HG03108 (cell line): ENCODE measurements around the gene PTAR1.
"Not testable (repeated sequence)": the region's sequence is repeated elsewhere in the genome, so short reads cannot be mapped to it uniquely, and the experiment has no call there.

ENCODE experiments used
- ATAC-seq: cut with Tn5 transposase; IDR thresholded peaks from one replicate; pipeline ENCODE4 v1.9.1; 2021; ENCODE audit warnings: moderate library complexity; ENCODE audit not compliant: unreplicated experiment

Gene PTAR1, protein sequence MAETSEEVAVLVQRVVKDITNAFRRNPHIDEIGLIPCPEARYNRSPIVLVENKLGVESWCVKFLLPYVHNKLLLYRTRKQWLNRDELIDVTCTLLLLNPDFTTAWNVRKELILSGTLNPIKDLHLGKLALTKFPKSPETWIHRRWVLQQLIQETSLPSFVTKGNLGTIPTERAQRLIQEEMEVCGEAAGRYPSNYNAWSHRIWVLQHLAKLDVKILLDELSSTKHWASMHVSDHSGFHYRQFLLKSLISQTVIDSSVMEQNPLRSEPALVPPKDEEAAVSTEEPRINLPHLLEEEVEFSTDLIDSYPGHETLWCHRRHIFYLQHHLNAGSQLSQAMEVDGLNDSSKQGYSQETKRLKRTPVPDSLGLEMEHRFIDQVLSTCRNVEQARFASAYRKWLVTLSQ

DNA sequence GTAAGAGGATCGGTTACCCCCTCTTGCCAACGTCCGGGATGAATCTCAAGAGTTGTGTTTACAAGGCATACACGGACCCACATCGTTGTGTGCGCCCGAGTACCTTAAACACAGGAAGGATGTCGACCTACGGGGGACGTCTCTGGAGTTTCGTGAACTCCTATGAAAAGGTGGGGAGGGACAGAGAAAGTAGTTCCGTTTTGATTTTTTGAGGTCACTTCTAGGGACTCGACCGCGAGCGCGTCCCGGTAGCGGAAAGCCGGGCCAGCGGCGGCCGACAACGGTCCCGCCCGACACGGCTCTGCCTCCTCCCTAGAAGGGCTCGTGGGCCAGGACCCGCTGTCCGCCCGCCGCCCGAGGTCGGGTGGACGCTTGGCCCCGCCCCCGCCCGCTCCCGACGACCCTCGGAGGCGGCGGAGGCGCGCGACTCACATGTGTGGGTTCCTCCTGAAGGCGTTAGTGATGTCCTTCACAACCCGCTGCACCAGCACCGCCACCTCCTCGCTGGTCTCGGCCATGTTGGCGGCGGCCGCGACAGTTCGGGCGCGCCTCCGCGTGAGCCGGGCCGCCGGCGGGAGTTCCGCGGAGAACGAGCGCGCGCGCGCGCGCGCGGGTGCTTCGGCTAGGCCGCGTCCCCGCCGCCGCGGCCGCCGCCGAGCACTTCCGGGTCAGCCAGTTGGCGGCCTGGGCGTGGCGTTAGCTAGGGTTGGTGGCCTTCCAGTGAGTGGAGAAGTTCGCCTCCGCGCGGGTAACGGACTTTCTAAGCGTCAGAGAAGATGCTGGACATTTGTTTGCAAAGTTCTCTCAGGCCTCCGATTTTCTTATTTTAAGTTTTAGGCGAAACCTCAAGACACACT lies at the start of gene PTAR1:
Gene PTAR1 (minus strand): TSS at position 591 of the 857 bp plus-strand sequence. CDS start 73 bp downstream, at position 518.
- ATAC-seq, result peak; percentile 87

DNA sequence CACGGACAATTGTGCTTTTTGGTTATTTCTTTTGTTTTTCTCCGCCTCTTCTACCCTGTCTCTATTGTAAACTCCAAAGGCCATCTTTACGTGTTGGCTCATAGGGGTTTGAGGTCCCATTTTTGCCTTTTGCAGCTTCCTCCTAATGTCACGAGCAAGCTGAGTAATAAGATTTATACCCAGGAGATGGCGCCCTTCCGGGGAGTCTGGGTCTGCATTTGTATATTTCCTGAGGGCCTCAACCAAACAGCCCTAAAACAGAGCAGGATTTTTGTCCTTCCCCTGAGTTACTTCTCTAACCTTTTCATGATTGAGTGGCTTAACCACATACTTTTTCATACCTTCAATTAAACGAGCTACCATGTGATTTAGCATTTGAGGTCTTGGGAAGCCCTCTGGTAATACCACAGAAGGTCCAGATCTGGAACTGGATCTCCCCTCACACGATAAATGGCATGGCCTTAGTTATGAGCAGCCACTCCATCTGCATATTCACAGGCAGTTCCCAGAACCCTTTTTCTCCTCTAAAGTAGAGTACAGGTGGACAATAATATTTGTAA lies 49.6 kb upstream of the PTAR1 start:
- no peak for ATAC-seq

DNA sequence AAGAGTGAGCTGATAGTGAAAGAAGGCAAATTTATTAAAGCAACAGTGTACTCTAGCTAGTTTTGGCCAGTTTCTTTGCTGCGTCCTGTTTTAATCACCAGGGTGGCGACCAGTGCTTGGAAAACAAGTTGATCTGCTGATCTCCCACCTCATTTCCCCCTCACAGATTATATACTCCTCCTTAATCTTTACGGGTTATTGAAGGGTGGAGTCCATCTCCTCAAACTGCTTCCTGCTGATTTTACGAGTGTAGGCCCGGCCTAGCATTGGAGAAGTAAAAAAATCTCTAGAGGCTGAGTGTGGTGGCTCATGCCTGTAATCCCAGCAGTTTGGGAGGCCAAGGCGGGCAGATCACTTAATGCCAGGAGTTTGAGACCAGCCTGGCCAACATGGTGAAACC lies 46.8 kb upstream of the PTAR1 start:
- ATAC-seq, result no peak

DNA sequence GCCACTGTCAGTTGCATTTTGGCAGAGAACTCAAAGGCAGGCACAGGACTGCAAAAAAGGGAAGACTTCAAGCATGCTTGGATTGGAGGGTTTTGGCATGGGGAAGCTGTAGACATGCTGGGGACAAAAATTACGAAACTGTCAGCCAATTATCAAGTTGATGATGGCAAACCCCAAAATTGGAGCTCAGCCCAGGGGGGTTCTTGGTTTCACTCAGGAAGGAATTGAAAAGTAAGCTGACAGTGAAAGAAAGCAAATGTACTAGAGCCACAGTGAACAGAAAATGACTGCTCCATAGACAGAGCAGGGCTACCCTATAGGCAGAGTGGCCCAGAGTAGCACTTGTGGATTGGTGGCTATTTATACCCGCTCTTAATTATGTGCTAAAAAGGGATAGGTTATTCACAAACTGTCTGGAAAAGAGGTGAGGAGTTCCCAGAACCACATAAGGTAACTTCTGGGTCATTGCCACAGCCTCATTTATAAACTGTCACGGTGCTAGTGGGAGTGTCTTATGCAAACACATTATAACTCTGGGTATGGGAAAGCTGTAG lies 46.2 kb upstream of the PTAR1 start:
- no peak for ATAC-seq

DNA sequence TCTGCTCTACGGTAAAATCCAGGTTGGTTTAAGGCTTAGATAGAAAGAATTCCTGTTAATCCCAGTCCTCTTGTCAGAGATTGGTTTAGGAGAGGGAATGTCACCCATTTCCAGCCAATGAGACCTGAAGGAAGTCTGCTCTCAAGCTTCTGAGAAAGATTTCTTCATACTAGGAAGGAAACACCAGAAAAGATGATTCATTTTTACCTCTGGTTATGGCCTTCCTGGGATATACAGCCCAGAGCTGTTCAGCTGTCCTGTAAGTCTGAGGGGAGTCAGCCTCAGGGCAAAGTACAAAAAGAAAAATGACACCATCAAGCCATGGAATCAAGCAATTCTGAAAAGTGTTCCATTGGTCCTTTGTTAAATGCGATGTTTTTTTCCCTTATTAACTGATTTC lies 42.2 kb upstream of the PTAR1 start:
- no peak for ATAC-seq

DNA sequence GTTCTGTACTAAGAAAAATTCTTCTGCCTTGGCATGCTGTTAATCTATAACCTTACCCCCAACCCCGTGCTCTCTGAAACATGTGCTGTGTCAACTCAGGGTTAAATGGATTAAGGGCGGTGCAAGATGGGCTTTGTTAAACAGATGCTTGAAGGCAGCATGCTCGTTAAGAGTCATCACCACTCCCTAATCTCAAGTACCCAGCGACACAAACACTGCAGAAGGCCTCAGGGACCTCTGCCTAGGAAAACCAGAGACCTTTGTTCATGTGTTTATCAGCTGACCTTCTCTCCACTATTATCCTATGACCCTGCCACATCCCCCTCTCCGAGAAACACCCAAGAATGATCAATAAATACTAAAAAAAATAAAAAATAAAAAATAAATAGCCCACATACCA lies 40.2 kb upstream of the PTAR1 start:
- not testable (repeated sequence) for ATAC-seq

DNA sequence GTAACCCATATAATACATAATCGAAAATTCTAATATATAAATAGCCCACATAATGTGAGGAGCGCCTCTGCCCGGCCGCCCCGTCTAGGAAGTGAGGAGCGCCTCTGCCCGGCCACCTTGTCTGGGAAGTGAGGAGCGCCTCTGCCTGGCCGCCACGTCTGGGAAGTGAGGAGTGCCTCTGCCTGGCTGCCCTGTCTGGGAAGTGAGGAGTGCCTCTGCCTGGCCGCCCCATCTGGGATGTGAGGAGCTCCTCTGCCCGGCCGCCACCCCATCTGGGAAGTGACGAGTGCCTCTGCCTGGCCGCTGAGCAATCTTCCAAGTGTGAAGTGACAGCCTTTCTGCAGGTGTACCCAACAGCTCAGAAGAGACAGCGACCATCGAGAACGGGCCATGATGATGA lies 39.7 kb upstream of the PTAR1 start:
- ATAC-seq, result not testable (repeated sequence)

DNA sequence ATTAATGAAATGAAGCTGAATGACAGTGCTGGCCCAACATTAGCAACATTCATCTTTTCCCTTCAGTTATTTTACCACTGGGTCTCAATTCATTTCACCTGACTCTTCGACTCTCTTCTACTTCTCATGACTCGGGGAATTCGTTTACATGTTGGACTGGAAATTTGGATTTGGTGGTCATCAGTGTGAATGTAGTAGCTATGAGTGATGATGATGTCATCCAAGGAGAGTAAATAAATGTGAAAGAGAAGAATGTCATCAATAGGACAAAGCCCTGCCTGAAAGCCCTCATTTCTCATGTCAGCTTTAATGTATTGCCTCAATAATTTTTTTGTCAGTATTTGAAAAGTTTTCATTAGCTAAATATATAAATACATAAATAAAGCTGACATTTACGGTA lies 38.9 kb upstream of the PTAR1 start:
- ATAC-seq, result no peak

DNA sequence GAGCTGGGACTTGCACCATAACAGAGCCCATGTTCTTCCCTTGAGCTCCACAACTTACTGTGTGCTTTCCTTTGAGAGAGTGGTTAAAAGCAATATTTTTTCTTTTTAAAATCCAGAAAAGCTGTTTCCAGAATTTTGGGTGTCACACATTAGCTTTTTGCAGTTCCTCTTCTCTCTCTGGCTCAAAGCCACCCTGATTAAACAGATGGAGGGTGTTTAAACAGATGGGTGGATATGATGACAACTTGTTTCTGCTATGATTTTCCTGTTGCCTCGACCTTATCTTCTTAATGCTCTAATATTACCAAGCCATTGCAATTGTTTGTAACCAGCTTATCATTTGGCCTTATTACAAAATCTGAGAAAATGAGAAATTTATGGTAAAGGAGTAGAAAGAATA lies 37.9 kb upstream of the PTAR1 start:
- ATAC-seq, result no peak

DNA sequence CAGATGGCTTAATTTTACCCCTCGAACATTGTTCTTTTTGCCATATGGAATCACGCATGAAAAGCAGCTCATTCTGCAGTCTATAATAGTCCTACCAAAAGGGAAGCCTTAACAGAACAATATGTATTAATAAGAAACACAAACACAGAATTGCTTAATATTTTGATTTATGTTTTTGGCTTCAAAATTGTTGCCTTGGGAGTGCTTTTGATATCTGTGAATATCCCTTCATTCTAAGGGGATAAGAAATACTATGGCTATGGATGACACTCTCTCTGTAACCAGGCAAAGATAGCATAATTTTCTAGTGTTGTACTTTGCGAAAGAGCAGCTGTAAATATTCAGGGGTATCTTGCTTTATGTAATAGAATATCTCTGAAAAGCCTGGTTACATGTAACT lies 34.5 kb upstream of the PTAR1 start:
- no peak for ATAC-seq

DNA sequence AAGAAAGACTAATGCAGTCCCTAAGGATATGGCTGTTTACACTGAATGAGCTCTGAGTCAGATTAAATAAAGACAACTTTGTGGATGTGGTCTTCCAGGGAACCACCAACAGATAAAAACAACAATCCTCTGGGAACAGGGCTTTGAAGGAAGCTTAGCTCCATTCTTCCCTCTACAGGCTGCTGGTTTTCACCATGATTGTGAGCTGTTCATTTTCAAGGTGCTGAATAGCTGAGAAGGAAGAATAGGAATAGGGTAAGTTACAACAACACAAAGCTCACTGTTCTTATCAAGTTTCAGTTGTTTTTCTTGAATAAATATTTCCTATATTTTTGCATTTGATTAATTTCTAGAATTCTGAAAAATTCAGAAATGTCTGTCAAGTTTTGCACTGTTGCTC lies 25.9 kb upstream of the PTAR1 start:
- no peak for ATAC-seq

DNA sequence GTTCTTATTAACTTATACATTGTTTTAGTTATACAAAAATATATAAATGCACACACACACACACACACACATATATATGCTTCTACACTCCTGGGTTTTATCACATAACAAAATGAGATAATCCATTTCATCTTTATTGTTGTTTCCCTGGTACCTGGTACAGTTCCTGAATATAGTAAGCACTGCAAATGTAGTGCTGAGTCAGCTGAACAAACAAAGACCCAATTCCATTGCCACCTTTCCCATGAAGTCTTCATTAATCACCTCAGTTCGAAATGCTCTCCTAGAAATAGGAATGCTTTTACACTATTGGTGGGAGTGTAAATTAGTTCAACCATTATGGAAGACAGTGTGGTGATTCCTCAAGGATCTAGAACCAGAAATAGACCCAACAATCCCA lies 13.4 kb upstream of the PTAR1 start:
- ATAC-seq, result no peak

DNA sequence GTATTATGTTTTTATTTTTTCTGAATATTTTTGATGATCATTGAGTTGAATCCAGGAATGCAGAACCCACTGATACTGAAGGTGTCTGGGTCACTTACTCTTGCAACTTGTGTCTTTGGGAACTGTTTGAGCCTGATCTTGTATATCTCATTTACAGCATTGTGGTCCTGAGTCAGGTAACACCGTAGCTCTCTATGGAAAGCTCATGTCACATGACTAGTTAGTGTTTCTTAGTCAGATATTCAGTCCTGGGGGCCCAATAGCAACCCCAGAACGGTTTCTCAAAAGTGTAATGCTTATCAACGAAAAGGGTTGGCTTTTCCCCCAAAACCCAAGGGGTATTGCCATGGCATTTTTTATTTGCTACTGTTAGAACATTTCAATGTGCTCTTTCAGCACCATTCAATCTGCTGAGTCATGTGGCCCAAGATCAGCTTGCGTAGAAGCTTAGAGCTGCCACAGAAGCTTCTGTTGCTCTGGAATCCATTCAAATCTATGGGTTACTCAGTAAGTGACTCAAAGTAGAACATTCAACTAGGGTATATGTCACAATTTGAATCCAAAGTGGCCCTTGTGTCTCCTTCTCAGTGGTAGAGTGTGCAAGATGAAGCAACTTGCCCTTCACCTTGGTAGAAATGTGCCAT lies 12.1 kb upstream of the PTAR1 start:
- ATAC-seq, result no peak

DNA sequence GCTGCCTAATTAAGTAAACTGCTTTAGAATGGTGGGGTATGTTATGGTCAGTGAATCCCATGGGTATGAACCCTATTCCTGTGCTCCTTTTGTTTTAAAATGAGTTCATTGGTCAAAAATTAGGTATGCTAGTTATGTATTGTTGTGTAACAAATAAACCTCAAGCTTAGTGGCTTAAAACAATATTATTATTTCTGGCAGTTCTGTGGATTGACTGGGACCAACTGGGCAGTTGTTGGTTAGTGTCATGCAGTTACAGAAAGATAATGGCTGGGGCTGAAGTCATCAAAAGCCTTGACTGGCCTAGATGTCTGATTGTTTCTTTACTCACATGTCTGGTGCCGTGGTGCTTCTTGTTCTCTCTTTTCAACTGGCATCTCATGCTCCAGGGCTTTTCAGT lies 8.9 kb upstream of the PTAR1 start:
- ATAC-seq, result no peak

DNA sequence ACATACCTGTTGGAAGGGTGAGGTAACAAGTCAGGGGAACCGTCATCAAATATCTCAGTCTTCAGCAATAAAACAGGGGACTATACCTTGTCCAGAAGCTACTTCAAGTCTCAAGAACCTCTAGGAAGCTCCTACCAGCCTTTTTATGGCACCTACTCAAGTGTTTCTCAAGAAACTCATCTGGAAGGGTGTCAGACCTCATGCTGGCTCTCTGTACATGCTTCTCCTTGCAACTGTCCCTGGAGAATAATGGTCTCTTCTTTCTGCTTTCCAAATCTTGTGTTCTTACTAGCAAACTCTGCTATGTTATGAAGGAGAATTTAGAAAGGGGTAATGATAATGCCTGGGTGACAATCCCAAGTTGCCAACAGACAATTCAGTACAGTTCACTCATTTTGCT lies 8.3 kb upstream of the PTAR1 start:
- no peak for ATAC-seq

DNA sequence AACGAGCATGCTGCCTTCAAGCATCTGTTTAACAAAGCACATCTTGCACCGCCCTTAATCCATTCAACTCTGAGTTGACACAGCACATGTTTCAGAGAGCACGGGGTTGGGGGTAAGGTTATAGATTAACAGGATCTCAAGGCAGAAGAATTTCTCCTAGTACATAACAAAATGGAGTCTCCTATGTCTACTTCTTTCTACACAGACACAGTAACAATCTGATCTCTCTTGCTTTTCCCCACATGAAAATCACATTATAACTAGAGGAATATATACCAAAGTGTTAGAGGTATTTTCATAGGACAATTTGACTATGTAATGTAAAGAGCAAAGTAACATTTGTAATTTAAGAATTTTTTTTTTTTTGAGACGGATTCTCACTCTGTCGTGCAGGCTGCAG lies 4.1 kb upstream of the PTAR1 start:
- not testable (repeated sequence) for ATAC-seq

DNA sequence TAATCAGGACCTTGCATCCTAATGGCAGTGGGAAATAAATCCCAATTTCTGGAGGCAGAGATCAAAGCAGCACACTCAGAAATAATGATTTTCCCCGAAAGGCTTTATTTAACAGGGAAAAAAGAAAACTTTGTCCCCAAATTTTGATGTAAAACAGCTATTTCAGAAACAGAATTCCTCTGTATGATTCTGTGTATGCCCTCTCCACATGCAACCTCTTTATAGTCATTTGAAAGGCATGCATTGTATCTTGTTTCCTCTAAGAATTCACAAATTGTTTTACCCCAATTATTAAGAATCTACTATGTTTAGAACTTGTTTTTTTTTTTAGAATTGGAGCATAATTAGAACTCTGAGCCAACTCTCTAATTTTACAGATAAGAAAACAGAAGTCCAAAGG lies 2.7 kb upstream of the PTAR1 start:
- ATAC-seq, result no peak

DNA sequence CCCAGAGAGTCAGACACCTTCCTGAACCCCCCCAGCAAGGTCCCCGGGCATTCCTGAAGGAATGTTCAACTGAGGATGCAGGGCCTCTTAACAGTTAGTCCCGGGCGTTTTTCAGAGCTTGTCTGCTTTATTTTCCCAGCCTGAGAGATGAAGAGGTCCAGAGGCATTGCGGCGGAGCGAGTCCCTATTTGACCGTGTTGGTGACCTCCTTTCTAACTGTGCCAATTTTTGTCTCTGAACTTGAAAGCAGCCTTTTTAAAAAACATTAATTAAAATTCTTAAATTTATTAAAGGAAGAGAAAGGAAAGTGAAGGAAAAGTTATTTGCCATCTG lies 433 bp upstream of the PTAR1 start:
- peak; percentile 2 for ATAC-seq

DNA sequence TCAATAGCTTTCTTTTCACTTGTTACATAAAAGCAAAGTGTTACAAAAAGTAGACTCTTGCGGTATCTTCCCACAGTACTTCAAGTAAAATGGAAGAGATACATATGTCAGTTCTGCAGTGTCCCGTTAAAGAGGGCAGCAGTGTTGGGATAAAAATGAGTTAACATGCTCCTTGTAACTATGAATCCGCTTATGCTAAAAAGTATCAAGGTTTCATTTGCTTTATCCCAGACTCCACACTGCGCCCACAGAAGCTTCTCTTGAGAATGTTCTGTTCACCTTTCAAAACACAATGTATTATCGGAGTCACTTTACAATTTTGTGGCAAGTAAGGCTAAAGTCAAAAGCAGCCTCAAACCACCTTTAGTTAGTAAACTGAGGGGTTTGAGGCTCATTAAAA lies 790 bp downstream of the PTAR1 start:
- ATAC-seq, result peak; percentile 8

DNA sequence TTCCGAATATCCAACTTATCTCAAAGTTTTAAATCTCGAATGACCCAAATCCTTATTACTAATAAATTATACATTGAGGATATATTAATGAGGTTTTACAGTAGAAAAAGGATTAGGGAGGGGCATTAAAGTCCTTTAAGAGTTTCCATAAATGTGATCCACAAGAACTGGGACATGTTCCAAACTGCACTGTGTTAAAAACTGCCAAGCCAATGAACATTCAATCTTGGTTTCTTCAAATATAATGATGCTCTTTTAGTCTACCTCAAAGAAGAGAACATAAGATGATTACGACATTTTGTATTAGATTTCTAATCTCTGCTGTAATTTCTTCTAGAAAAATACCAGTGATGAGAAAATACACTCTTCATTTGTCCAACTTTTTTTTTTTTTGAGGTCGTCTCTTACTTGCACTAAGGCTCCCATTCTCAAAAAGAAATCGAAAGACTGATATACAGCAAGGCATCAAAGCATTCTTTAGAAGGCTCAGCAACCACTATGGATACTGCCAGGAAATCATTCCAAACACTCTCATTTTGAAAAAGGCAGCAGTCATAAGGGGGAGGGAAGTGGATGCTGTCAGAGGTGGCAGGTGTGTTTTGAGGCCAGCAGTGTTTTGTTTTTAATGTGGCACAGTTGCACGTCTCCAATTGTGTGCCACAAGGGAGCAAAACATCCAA lies 1.7 kb downstream of the PTAR1 start:
- no peak for ATAC-seq

DNA sequence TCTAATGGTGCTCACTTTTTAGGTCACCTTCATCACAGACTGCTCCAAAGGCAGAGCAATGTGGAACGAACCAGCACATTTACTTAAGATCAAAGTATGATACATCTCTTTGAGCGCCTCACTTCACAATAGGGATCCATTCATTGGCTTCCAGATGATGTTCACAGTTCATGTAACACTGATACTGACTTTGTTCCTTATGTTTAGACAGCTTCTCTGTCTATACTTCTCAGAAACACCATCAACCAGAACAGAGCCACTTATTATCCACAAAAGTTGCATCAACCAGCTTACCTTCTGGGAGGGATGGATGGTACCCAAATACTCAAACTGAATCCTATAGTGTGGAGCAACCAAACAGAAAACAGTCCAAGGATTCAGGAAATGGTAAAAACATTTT lies 4.6 kb downstream of the PTAR1 start:
- ATAC-seq, result no peak
